Measurements from ENCODE around the gene PDGFB.

Gene PDGFB

DNA sequence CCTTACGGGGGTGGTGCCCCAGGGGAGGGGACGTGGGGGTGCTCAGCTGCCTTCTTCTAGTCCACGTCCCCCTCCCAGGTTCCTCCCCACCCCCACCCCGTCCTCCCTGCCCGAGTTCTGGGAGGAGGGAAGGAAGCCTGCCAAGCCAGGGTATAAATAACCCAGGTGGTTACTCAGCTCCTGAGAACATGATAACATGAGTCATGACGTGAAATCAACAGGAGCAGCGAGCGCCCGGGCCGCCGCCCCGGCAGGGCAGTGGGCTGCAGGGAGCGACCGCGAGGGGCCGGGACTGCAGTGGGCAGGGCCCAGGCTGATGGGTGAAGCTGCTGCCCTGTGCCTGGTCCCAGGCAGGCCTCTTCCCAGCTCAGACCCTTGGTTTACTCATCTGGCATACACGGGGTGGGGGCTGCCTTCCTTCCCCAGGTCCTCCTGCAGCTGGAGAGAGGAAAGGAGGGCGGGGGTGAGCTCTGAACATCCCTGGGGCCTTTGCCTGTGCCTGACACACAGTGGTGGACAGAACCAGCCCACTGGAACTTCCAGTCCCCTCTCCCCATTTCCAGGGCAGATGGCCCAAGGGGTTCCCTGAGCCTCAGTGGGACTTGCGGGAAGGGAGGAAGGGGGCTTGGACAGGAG is 8.8 kb upstream of the PDGFB start:
- DNase-seq (ENCODE audit: low read depth) = peak; percentile 39

DNA sequence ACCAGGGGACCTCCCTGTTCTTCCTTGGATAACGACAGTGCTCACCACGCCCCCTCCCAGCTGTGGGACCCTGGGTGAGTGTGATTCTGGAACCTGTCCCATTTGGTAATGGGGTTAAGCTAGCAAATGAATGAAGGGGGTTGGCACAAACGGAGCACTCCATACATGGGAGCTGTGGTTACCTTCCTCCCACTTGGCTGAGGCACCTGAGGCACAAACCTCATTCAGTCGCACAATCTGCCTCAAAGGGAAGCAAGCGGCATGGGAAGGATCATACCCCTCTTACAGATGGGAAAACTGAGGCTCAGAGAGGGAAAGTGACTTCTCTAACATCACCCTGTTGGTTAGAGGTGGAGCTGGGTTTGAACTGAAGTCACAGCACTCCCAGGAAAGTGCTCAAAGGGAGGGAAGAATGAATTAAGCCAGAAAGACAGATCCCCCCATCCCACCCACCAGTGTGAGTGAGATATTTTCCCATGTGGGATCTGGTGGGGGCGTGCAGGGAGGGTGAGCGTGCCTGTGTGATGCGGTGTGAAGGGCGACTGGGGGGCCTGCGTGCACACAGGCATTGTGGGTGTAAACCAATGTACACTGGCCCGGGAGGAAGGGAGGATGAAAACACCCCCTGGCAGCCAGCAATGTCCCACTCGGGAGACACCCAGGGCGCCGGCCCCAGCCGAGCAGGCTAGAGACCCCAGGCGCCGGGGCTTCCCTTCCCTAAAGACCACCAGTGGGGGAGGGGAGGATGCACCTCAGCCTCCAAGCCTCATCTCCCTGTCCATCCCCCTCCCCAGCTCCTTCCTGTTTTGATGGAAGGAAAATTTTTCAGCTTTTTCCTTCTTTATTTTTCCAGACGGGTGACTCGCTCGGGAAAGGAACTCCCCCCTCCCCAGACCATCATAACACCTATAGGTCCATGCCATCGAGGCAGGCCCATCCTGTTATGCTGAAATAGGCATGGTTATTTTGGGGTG is 8.0 kb upstream of the PDGFB start:
- no peak for DNase-seq (ENCODE audit: low read depth)

DNA sequence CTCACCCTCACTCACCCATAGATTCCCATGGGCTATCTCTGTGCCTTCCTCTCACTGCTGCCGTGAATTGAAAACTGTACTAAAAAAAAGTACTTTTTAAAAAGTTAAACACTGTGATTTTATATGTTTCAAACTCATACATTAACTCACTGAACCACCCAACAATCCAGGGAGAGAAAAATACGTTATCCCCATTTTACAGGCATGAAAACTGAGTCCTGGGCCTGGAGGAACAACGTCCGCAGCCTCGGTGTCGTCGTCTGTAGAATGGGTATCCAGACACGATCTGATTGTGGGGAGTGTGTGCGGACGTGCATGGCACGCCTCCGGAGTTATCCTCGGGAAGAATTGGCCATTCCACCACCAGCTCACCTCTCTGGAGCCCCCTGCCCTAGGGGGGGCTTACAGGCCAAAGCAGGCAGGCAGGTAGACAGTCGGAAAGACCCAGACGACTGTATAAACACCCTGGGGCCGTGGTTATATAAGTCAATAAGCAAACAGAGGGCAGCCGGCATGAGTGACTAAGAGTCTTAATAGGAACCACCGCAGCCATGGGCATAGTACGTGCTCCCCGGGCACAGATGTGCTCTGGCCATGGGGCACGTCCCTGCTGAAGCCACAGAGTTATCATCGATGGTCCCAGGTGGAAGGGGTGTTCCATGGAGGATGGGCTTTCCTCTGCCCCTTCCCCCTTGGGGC is 7.1 kb upstream of the PDGFB start:
- no peak for DNase-seq (ENCODE audit: low read depth)

DNA sequence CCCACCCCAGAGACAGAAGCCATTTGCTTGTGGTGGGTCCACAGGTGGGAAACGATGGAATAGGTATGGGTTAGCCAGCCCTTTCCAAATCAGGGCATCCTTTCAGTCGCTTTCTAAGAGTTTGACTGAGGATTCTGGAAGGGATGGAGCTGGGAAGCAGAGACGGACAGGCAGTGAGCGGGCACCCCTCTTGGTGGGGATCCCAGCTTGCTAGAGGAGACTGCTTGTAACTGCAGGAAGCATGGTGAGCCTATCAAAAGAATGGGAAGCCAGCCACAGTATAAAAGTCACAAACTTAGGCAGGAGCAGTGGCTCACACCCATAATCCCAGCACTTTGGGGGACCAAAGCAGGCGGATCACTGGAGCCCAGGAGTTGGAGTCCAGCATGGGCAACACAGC is 6.1 kb upstream of the PDGFB start:
- DNase-seq (ENCODE audit: low read depth) = no peak

DNA sequence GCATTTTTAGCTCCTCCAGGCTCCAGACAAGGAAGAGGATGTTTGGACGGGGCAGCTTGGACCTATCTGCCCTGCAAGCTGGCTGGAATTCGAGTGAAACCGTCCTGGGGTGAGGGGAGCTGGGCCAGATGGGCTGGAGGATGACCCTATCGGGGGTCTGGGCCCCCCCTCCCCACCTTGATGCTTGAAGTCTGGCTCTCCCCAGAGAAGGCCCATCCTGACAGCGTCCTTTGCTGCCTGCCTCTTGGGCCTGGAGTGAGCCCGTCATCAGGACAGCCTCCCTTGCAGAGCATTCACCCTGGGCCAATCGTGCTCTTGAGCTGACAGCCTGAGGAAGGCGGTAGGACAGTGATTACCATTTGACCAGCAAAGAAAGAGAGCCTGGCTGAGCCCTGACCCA is 5.3 kb upstream of the PDGFB start:
- no peak for DNase-seq (ENCODE audit: low read depth)

DNA sequence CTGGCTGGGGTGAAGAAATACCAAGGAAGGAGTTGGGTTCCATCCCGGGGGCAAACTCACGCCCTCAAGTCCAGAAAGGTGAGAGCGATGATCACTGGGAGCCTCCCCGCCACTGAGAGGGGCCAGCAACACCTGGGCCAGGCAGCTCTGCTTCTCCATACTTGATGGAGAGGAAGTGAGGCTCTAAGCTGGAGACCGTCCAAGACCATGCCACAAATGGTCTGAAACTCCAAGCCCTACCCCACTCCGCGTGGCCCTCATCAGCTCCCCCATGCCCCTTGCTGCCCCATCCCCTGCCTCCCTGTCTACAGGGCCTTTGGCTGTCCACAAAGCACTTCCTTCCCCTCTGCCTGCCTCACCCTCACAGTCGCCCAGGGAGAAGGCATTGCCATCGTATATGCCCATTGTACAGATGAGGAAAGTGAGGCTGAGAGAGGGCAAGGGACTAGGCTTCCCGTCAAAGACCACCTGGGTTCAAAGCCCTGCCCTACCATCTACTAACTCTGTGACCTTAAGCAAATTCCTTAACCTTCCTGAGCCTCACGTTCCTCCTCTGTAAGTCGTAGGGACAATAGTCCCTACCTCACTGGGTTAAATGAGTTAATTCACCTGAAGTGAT is 4.4 kb upstream of the PDGFB start:
- no peak for DNase-seq (ENCODE audit: low read depth)

DNA sequence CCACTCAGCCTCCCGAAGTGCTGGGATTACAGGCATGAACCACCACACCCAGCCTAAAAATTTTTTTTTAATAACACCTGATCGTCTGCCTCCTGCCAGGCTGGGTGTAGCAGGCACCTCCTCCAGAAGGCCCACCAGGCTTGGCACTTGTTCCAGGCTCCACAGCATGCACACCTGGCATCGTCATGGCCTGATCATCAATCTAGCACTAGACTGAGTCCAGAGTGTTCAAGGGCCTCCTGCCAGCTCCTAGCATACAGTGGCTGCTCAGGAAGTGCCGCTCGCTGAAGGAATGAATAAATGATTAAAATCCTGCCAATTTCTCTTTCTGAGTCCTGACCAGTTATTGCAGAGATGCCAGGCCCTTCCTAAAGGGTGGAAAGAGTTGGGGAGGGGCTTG is 3.5 kb upstream of the PDGFB start:
- DNase-seq (ENCODE audit: low read depth) = no peak

DNA sequence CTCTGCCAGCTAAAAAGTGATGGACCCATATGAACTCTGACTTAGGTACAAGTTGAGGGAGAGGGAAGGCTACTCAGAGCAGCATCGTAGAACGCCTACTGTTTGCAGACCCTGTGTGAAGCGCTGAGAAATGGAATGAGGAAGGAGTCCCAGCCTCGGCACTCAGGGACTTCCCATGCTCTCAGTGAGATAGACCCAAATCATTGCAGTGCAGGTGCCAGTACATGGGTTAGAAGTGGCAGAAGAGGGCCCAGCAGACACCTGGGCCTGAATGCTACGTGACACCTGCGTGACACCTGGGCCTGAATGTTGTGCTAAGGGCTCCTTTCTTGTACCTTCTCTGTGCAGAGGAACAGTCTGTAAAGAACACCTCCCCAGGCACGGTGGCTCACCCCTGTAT is 2.6 kb upstream of the PDGFB start:
- DNase-seq (ENCODE audit: low read depth) = no peak

DNA sequence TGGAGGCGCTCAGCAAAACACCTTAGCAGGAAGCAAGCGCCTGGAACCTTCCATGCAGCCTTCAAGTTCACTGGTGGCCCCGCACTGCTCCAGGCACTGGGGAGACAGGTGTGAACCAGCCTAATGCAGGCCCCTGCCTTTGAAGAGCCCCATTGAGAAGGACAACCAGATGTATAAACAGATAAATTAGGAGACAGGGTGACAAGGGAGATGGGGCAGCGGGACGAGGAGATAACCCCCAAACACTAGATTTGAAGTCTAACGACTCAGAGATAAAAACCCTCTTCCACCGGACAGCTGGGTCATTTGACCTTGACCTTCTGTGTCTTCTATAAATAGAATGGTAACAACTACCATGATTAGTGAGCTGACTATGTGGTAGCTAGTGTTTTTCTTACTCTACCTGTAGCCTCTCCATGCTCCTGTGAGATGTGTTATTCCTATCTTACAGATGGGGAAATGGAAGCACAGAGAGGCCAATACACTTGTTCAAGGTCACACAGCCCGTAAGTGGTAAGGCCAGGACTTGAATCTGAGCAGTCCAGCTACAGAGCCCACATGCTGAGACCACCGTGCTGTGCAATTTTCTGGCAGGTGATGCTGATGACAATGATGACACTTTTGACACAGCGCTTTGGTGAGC is 2.0 kb upstream of the PDGFB start:
- DNase-seq (ENCODE audit: low read depth) = no peak

DNA sequence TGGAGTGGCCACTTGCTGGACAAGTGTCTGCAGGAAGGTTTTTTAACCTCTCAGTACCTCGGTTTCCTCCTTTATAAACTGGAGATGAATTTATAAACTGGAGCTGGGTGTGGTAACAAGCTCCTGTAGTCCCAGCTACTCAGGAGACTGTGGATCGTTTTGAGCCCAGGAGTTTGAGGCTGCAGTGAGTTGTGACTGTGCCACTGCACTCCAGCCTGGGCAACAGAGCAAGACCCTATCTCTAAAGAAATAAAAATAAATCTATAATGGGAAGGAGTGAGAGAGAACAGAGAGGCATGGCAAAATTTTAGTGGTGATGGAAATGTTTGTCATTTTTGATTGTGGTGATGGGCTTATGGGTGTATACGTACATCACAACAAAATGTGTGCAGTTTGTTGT is 1.4 kb upstream of the PDGFB start:
- no peak for DNase-seq (ENCODE audit: low read depth)

DNA sequence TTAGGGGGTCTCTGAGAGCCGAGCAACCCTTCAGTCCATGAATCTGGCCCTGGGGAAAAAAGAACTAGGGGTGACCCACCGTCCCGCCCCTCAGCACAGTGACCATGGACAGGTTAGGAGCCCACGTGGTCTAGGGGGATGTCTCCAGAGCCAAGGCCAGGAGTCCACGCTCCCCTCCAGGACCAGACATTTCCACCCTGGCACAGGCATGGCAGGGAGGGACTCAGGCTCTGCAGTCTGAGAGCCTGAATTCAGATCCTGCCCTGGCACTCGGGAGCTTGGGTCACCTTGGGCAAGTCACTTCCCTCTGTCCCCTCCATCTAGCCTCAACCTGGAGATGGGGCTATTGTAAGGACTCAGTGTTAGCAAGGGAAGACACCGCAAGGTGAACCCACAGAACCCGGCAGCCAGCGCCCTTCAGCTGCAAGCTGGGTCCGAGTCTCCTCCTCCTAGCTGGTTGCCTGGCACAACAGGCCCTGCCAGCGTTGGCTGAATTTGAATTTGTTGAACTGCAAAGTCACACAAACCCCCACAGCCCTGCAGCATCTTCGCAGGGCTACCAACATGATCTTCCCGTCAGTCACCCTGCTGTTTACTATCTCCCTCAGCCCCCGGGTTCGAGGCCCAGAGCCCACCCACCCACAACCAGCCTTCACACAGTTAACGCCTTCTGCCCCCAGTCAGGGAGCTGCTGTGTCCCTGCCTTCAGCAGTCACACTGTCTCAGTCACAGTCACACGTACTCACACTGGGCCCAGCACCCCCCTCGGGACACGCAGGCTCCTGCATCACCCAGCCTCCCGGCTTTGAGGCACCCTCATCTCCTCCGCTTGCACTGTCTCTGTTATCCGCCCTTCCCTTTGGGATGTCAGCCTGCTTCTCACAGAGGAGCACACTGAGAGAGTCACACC is 603 bp upstream of the PDGFB start:
- DNase-seq (ENCODE audit: low read depth) = no peak

DNA sequence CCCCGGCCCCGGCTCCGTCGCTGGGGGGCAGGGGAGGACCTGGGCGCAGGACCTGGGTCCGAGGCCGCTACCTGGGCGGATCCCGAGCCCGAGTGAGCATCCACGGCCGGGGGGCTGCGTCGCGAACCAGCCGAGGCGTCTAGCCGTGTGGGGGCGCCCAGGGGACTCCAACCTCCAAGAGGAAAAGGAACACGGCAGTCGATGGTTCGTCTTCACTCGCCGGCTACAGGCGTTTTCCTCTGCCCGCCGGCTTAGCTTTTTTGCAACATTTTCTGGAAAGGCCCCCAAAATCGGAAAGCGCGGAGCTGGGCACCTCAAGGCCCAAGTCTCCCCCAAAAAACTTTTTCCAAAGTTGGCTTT is 666 bp downstream of the PDGFB start:
- DNase-seq (ENCODE audit: low read depth) = no peak

DNA sequence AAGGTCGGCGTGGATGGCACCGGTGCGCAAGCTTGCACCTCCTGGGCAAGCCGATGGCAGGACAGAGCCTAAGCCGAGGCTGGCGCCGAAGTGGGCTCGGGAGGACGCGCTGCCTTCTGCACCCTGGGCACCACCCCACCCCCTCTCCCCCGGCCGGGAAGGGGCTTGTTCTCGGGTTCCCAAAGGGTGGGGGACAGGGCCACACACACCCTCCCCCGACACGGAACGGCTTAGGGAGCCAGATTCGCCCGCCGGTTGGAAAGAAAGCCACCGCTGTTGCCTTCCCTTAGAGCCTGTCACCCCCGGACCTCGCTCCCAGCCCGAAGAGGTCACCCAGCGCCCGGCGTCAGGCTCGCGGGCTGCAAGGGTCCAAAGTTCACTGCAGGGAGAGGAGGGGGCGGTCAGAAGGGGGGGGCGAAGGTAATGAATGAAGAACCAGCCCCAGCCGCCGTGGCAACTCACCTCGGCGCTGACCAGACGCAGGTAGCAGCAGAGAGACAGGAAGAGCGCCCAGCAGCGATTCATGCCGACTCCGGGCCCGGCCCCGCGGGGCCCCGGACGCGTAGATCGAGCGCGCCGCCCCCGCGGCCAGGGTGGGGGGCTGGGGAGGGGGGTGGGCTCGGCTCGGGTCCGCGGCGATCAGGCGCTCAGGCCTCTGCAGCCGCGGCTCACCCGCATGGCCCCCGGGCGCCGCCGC is 1.2 kb downstream of the PDGFB start:
- no peak for DNase-seq (ENCODE audit: low read depth)

DNA sequence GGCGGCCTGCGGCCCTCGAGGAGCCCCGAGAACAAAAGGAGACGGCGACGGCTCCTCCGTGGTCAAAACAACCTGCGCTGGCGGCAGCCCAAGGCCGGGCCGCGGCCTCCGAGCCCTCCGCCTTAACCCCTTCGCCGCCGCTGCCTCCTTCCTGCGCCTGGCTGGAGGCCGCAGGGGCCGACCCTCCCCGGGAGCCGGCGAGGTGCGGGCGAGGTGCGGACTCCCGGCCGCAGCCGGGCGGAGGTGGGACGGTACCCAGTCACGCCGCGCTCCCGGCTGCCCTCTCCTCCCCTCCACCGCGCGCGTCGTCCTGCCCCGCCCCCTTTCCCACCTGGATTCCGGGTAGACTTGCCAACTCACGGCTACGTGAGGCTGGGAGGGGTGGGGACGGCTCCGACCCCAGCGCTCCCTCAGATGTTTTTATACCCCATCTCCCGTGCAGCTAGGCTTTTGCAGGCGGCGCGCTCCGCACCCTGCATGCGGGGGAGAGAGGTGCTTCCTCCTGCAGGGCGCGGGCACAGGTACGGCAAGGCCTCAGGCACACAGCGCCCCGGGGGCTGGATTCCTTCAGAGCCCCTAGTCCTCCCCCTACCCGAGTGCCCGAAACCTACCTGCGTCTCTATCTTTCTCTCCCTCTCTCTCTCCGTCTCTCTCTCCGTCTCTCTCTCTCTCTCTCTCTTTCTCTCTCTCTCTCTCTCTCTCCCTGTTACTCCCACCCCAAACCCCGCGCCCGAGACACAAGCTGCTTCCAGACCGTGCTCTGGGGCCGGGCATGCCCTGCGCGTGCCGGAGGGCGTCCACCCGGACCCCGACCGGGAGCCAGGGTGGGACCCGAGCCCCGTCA is 2.0 kb downstream of the PDGFB start:
- DNase-seq (ENCODE audit: low read depth) = no peak

DNA sequence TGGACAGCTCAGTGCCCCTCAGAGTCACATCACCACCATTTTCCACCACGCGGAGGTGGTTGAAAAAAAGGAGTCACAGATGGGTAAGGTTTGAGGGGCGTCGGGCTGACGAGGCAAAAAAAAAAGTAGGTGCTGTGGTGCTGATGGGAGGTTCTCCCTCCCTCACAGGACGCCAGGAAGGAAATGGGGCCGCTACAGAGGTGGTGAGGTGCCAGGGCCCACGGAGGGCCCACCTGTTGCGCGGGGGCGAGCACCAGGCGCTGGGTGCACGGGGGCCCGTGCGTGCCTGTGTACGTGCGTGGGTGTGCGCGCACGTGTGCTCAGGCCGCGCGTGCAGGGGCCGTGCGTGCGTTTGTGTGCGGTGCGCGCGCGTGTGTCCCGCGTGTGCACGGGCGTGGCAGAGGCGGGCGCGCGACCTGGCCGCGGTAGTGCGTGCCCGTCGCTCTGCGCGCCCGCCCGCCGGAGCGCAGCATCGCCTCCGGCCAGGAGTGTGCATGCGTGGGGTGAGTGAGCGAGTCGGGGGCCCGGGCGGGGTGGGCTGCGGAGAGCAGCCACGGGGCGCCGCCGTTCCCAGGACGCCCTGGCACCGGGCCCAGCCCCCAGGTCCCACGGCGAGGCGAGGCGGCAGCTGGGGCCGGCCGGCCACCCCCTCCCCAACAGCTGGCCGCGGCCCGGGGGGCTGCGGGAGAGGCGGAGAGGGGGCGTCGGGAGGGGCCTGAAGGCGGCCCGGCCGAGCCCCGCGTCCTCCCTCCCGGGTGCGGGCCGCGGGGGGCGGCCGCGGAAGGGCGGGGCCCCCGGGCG is 2.8 kb downstream of the PDGFB start:
- no peak for DNase-seq (ENCODE audit: low read depth)

DNA sequence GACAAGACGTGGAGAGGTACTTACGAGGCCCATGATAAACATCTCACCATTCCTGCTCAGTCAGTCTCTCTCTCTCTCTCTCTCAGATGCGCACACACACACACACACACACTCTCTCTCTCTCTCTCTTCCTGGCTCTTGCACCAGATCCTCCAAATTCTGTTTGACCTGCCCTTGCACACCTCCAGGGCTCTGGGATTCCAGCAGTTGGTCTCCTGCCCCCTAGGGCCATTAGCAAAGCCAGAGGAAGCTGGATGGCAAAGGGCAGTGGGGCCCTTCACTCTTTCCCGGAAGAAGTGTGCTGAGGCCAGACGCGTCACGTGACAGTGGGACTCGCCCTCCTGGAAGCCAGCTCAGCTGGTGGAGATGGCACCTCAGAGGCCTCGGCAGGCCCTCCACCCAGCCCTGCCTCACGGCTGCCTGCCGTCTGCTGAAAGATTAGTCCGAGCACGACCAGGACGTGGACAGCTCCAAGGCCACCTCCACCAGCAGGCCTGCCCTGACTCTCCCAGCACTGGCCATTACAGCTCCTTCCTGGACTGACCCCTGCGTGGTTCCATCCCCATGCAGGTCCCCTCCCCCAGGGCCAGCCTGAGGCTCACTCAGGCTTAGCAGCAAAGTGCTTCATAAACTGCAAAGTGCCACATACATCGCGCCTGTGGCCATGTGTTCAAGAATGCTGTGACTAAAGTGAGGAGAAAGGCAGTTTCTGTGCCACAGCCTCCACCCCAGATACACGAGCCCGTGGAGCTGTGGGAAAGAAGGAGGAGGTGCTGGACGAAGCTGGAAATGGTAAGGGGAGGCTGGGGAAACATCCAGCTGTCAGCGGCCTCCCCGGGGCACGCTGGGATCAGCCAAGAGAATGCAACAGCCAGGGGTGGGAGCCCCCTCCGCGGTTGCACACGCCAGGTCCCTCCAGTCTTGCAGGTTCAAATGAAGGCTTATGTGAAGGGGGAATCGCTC is 3.7 kb downstream of the PDGFB start:
- DNase-seq (ENCODE audit: low read depth) = no peak
